Heart left ventricle (tissue), 13 donors: ENCODE results near the gene BCKDK.
A peak's percentile ranks its signal among the peaks of the same experiment; 100 is the strongest.

Experiments
- CTCF ChIP-seq, 12 donors: fragments of 200-600 bp; sonication (generic) in 4 of 12; IDR thresholded peaks; one replicate each; pipeline versions ENCODE4 v1.5.0 to v1.8.0; 2018 to 2022; ENCODE audit warnings: antibody characterized with exemption in 12 of 12, mild to moderate bottlenecking in 5 of 12
- POLR2A ChIP-seq, 2 donors: fragments of 450-650 bp; IDR thresholded peaks; one replicate each; pipeline ENCODE4 v1.6.1; 2017; ENCODE audit warnings: antibody characterized with exemption in 2 of 2, mild to moderate bottlenecking in 2 of 2, moderate library complexity in 2 of 2
- donor health status: ischemic (EF 13 %, LVEDD 7.1; RV severe dilation, severe dysfunction).
- donor health status: DM: no; HTN: yes; CAD: no.
- donor health status: DM: no; HTN: no; CAD: no.
- donor health status: ischemic (EF 25% LVEDD 6.9; RV normal size, moderate dysfunction).
- donor health status: ischemic (EF 25% LVEDD 5.7; RV mildly dilated, moderate dysfunction).
- donor health status: ischemic (EF 35%, LVEDD 5.7; RV mildly dilated, moderate dysfunction).
- donor health status: nonischemic (EF 11% LVEDD 7.7; RV severe dilation, severe dysfunction).
- donor health status: DM: yes; HTN: yes; CAD: no.
- donor health status: PGD.
- donor health status: ischemic (EF 29% LVEDD 5.4; RV normal size, mild dysfunction).
- donor health status: nonischemic (EF 23%, LVEDD 6.1; RV moderate dilation, normal function).

- TF ChIP-seq CTCF (IDR thresholded peaks at IDR 0.05) (no peak), POLR2A (IDR thresholded peaks at IDR 0.05) (peak in 1 of 2 donors; percentile 75)
Measured at GRCh38 chr16:31108035-31108793, at the start of gene BCKDK.
